ENCODE data around the gene LMAN1L. TPM values are rescaled to one million over a fixed set of nuclear protein-coding genes. Genes with fewer than 3 reads are reported as not detected.

Gene LMAN1L
- polyA plus RNA-seq, 1 donor from 2014 or later: not detected

DNA sequence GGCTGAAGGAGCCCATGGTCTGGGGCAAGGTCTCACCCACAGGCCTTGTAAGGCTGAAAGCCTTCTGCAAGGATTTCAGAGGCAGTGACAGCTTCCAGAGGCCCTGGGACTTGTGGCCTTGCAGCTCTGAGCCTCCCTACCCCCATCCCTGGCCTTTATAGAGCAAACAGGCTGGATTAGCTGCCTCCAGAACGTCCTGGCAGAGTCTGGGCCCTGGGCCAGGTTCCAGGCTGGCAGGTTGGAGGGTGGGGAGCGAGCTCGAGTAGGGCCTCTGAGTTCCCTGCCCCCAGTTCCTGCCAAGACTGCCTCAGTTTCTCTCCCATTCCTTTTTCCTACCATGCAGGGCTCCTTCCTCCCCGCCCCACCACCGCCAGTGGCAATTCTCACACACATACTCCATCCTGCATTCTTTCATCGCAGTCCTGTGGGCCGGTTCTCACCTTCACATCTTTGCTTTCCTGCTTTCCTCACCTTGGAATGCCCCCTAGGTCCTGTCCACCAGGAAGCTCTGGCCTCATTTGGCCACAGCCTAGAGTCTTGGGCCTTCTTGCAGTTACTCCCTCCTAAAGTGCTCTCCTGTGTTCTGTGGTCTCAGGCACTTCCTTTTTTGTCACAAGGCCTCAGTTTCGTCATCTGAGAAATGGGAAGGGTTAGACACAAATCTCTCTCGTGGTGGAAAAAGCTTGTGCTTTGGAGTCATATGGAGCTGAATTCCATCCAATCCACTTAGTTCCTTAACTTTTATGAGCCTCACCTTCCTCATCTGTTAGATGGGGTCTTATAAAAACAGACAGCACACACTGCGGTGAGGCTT is 2.7 kb downstream of the LMAN1L start:
- no peaks in the 10 kb centered on the region for H3K9me3 ChIP-seq (ENCODE audit: low read length)
- H4K20me1 ChIP-seq (ENCODE audit: insufficient read depth): no peaks in the 10 kb centered on the region
- H3K36me3 ChIP-seq (ENCODE audit: insufficient read depth, low read length): no peaks in the 10 kb centered on the region
- no peak overlapping the region for H3K4me3 ChIP-seq (ENCODE audit: low read length)
- no peaks in the 10 kb centered on the region for H3K9me2 ChIP-seq (ENCODE audit: insufficient read depth, low read length)
- no peaks in the 10 kb centered on the region for H3K27me3 ChIP-seq (ENCODE audit: insufficient read depth, low read depth, low read length)
- no peak overlapping the region for H3K4me2 ChIP-seq (ENCODE audit: low read length)
- H2AFZ ChIP-seq (ENCODE audit: low read depth, low read length): no peak overlapping the region
- TF ChIP-seq POLR2AphosphoS5 (IDR thresholded peaks at IDR 0.05): no peak
- TF ChIP-seq EZH2 (IDR thresholded peaks at IDR 0.05; ENCODE audit: borderline replicate concordance, insufficient read depth, low read length, poor library complexity, severe bottlenecking): no peak
- TF ChIP-seq EP300 (conservative IDR thresholded peaks at IDR 0.05; ENCODE audit: poor library complexity, severe bottlenecking): no peak
- TF ChIP-seq TAF1 (IDR thresholded peaks at IDR 0.05; ENCODE audit: low read depth): no peak
- no peak for TF ChIP-seq RAD21 (conservative IDR thresholded peaks at IDR 0.05)
- no peak for TF ChIP-seq MXI1 (conservative IDR thresholded peaks at IDR 0.05; ENCODE audit: poor library complexity, severe bottlenecking)
- TF ChIP-seq, protein P1, sequence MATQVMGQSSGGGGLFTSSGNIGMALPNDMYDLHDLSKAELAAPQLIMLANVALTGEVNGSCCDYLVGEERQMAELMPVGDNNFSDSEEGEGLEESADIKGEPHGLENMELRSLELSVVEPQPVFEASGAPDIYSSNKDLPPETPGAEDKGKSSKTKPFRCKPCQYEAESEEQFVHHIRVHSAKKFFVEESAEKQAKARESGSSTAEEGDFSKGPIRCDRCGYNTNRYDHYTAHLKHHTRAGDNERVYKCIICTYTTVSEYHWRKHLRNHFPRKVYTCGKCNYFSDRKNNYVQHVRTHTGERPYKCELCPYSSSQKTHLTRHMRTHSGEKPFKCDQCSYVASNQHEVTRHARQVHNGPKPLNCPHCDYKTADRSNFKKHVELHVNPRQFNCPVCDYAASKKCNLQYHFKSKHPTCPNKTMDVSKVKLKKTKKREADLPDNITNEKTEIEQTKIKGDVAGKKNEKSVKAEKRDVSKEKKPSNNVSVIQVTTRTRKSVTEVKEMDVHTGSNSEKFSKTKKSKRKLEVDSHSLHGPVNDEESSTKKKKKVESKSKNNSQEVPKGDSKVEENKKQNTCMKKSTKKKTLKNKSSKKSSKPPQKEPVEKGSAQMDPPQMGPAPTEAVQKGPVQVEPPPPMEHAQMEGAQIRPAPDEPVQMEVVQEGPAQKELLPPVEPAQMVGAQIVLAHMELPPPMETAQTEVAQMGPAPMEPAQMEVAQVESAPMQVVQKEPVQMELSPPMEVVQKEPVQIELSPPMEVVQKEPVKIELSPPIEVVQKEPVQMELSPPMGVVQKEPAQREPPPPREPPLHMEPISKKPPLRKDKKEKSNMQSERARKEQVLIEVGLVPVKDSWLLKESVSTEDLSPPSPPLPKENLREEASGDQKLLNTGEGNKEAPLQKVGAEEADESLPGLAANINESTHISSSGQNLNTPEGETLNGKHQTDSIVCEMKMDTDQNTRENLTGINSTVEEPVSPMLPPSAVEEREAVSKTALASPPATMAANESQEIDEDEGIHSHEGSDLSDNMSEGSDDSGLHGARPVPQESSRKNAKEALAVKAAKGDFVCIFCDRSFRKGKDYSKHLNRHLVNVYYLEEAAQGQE (IDR thresholded peaks at IDR 0.05; ENCODE audit: borderline replicate concordance): no peak
- TF ChIP-seq, protein P2, sequence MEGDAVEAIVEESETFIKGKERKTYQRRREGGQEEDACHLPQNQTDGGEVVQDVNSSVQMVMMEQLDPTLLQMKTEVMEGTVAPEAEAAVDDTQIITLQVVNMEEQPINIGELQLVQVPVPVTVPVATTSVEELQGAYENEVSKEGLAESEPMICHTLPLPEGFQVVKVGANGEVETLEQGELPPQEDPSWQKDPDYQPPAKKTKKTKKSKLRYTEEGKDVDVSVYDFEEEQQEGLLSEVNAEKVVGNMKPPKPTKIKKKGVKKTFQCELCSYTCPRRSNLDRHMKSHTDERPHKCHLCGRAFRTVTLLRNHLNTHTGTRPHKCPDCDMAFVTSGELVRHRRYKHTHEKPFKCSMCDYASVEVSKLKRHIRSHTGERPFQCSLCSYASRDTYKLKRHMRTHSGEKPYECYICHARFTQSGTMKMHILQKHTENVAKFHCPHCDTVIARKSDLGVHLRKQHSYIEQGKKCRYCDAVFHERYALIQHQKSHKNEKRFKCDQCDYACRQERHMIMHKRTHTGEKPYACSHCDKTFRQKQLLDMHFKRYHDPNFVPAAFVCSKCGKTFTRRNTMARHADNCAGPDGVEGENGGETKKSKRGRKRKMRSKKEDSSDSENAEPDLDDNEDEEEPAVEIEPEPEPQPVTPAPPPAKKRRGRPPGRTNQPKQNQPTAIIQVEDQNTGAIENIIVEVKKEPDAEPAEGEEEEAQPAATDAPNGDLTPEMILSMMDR (IDR thresholded peaks at IDR 0.05; ENCODE audit: poor library complexity, severe bottlenecking): no peak
- TF ChIP-seq SMC3 (conservative IDR thresholded peaks at IDR 0.05; ENCODE audit: poor library complexity): no peak
- no peak overlapping the region for H3K27ac ChIP-seq (ENCODE audit: low read length)
- no peak overlapping the region for H3K9ac ChIP-seq (ENCODE audit: low read length)
- no peaks in the 10 kb centered on the region for H3K79me2 ChIP-seq (replicated peaks; ENCODE audit: insufficient read depth, low read length)
- no peaks in the 10 kb centered on the region for H3F3A ChIP-seq (ENCODE audit: insufficient read depth, low read length, poor library complexity, severe bottlenecking)

- Histone ChIP-seq H3K9ac (ENCODE audit: low read length) (no peak overlapping the region), H3K4me2 (ENCODE audit: low read length) (no peak overlapping the region)
Observed at GRCh38 chr15:74815961-74816360, 3.3 kb downstream of the LMAN1L start.

More at GRCh38 chr15:74815961-74816360, 3.3 kb downstream of the LMAN1L start:
- H3K27me3 ChIP-seq (ENCODE audit: insufficient read depth, low read depth, low read length): no peaks in the 10 kb centered on the region
- no peaks in the 10 kb centered on the region for H3F3A ChIP-seq (ENCODE audit: insufficient read depth, low read length, poor library complexity, severe bottlenecking)
- TF ChIP-seq MXI1 (conservative IDR thresholded peaks at IDR 0.05; ENCODE audit: poor library complexity, severe bottlenecking): no peak
- TF ChIP-seq, protein P2 (IDR thresholded peaks at IDR 0.05; ENCODE audit: poor library complexity, severe bottlenecking): no peak
- no peak for TF ChIP-seq TAF1 (IDR thresholded peaks at IDR 0.05; ENCODE audit: low read depth)
- no peak for TF ChIP-seq EP300 (conservative IDR thresholded peaks at IDR 0.05; ENCODE audit: poor library complexity, severe bottlenecking)
- no peak for TF ChIP-seq RAD21 (conservative IDR thresholded peaks at IDR 0.05)
- no peak for TF ChIP-seq EZH2 (IDR thresholded peaks at IDR 0.05; ENCODE audit: borderline replicate concordance, insufficient read depth, low read length, poor library complexity, severe bottlenecking)
- no peak for TF ChIP-seq SMC3 (conservative IDR thresholded peaks at IDR 0.05; ENCODE audit: poor library complexity)
- TF ChIP-seq POLR2AphosphoS5 (IDR thresholded peaks at IDR 0.05): no peak
- TF ChIP-seq, protein P1 (IDR thresholded peaks at IDR 0.05; ENCODE audit: borderline replicate concordance): no peak
- no peak overlapping the region for H2AFZ ChIP-seq (ENCODE audit: low read depth, low read length)
- H3K27ac ChIP-seq (ENCODE audit: low read length): no peak overlapping the region
- H3K36me3 ChIP-seq (ENCODE audit: insufficient read depth, low read length): no peaks in the 10 kb centered on the region
- no peak overlapping the region for H3K4me3 ChIP-seq (ENCODE audit: low read length)
- no peaks in the 10 kb centered on the region for H3K79me2 ChIP-seq (replicated peaks; ENCODE audit: insufficient read depth, low read length)
- H3K9me3 ChIP-seq (ENCODE audit: low read length): no peaks in the 10 kb centered on the region
- H3K9me2 ChIP-seq (ENCODE audit: insufficient read depth, low read length): no peaks in the 10 kb centered on the region
- no peaks in the 10 kb centered on the region for H4K20me1 ChIP-seq (ENCODE audit: insufficient read depth)

Measured in neural cell (in vitro differentiated cells).